Suprapubic skin (tissue), 4 donors: ENCODE results near the gene ARHGAP29. TPM values are rescaled to one million over a fixed set of nuclear protein-coding genes. Genes with fewer than 3 reads are reported as not detected.

Experiments
- DNase-seq, 2 donors: peaks; one replicate each; pipeline ENCODE4 v3.0.0-alpha.2; 2019; ENCODE audit warnings: low spot score in 2 of 2
- H3K27ac ChIP-seq: fragments of 200-600 bp; sonication (generic); one replicate; pipeline ENCODE4 v1.5.1; 2019
- H3K27me3 ChIP-seq: fragments of 200-600 bp; sonication (generic); one replicate; pipeline ENCODE4 v1.5.1; 2019
- H3K36me3 ChIP-seq: fragments of 200-600 bp; sonication (generic); one replicate; pipeline ENCODE4 v1.5.1; 2019
- H3K4me1 ChIP-seq: fragments of 200-600 bp; sonication (generic); one replicate; pipeline ENCODE4 v1.5.1; 2019
- H3K4me3 ChIP-seq: fragments of 200-600 bp; sonication (generic); one replicate; pipeline ENCODE4 v1.5.1; 2019; ENCODE audit warnings: mild to moderate bottlenecking
- H3K9me3 ChIP-seq: fragments of 200-600 bp; sonication (generic); one replicate; pipeline ENCODE4 v1.5.1; 2019
- EP300 ChIP-seq: sonication (generic); formaldehyde crosslinking; IDR thresholded peaks from one replicate; pipeline ENCODE4 v1.6.1; 2017; ENCODE audit warnings: antibody characterized with exemption
- POLR2A ChIP-seq, 2 donors: fragments of 450-650 bp; IDR thresholded peaks; one replicate each; pipeline ENCODE4 v1.6.1; 2017; ENCODE audit warnings: antibody characterized with exemption in 2 of 2, mild to moderate bottlenecking in 2 of 2, moderate library complexity in 2 of 2
- POLR2AphosphoS5 ChIP-seq, 3 donors: sonication (generic); formaldehyde crosslinking; IDR thresholded peaks; one replicate each; pipeline ENCODE4 v1.6.1; 2017; ENCODE audit warnings: antibody characterized with exemption in 3 of 3
- WGBS: methylation state at CpG from one replicate; pipeline ENCODE4 v1.1.5; 2018; 5-methylcytosine and 5-hydroxymethylcytosine counted together
- total RNA-seq, 4 donors: library from RNA; depleted of rRNA; stranded (reverse); fragments of >200 nt; gene quantifications; one replicate each; pipeline ENCODE4 v1.1.0, GENCODE V29; 2016
- TF ChIP-seq, protein P1 (sequence below), 2 donors: fragments of 200-600 bp in 1 of 2; fragments of 450-650 bp in 1 of 2; sonication (generic) in 1 of 2; IDR thresholded peaks; one replicate each; pipeline ENCODE4 v1.5.1; 2016 to 2019; ENCODE audit warnings: antibody characterized with exemption in 2 of 2, mild to moderate bottlenecking in 1 of 2, moderate library complexity in 1 of 2

The ARHGAP29 gene
- total RNA-seq, 4 donors from 2014 or later, result 23.4 to 38.3 (median 28.6) TPM

DNA sequence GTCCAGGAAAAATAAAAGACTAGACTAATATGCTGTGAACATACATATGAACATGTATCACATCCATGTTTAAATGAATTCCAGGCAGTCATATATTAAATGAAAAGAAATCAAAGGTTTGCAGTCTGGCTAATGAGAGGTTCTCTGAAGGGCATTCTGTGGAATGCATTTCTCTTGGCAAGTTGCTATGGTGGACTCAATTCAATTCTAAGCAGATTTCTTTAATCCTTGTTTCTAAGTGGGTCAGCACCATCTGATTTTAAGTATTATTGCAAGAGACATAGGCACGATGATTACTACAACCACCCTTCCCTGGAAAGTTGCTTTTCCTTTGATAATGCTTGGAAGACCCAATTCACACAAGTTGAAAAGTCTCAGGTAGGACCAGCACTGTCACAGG, 92.5 kb downstream of the ARHGAP29 start:
- TF ChIP-seq EP300 (no peak), POLR2A (IDR thresholded peaks at IDR 0.05) (no peak), POLR2AphosphoS5 (IDR thresholded peaks at IDR 0.05) (no peak)
- TF ChIP-seq, protein P1, sequence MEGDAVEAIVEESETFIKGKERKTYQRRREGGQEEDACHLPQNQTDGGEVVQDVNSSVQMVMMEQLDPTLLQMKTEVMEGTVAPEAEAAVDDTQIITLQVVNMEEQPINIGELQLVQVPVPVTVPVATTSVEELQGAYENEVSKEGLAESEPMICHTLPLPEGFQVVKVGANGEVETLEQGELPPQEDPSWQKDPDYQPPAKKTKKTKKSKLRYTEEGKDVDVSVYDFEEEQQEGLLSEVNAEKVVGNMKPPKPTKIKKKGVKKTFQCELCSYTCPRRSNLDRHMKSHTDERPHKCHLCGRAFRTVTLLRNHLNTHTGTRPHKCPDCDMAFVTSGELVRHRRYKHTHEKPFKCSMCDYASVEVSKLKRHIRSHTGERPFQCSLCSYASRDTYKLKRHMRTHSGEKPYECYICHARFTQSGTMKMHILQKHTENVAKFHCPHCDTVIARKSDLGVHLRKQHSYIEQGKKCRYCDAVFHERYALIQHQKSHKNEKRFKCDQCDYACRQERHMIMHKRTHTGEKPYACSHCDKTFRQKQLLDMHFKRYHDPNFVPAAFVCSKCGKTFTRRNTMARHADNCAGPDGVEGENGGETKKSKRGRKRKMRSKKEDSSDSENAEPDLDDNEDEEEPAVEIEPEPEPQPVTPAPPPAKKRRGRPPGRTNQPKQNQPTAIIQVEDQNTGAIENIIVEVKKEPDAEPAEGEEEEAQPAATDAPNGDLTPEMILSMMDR (IDR thresholded peaks at IDR 0.05), result no peak
- Histone ChIP-seq H3K4me3 (no peak overlapping the region), H3K36me3 (no peaks in the 10 kb centered on the region), H3K27ac (no peak overlapping the region), H3K4me1 (peaks cover 11% of the 10 kb centered on the region), H3K9me3 (no peaks in the 10 kb centered on the region), H3K27me3 (no peaks in the 10 kb centered on the region)
- DNase-seq, result no peak
- WGBS, result 53% methylated on average over 1 of the region's 1 CpG

- TF ChIP-seq POLR2A (IDR thresholded peaks at IDR 0.05) (no peak), EP300 (no peak), POLR2AphosphoS5 (IDR thresholded peaks at IDR 0.05) (no peak)
- TF ChIP-seq, protein P1 (IDR thresholded peaks at IDR 0.05), result no peak
- peaks cover 11% of the 10 kb centered on the region for H3K4me1 ChIP-seq
- H3K27ac ChIP-seq, result no peak overlapping the region
- no peaks in the 10 kb centered on the region for H3K27me3 ChIP-seq
- DNase-seq, result no peak
- H3K4me3 ChIP-seq, result no peak overlapping the region
- H3K36me3 ChIP-seq, result no peaks in the 10 kb centered on the region
- no peaks in the 10 kb centered on the region for H3K9me3 ChIP-seq
Observed at GRCh38 chr1:94143809-94144176, 93.6 kb downstream of the ARHGAP29 start.

DNA sequence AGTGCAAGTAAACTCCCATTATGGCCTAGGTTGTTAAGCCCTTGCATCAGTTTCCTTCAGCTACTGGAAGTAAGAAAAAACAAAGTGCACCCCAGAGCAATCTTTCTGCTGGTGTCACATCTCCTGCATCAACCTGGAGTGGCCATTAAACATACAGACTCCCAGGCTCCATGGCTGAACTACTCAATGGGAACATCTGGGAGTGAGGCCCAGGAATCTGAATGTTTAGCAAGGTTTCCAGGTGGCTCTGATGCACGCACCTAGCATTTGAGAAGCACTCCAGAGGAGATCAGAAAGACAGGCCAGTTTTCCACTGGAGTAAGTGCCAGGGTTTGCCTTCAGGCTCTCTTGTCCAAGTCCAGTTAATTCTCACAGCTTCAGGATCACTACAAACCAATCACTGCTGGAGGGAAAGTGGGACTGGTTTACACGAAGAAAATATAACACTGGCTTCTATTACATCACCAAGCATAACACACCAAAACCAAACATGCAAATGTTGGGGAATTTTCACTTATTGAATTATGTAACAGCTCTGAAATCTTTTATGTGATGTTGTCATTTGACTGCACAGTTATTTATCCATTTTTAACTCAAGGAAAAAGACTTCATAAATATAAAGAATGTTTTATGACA, 94.1 kb downstream of the ARHGAP29 start:
- Histone ChIP-seq H3K36me3 (no peaks in the 10 kb centered on the region), H3K4me3 (no peak overlapping the region), H3K27me3 (no peaks in the 10 kb centered on the region), H3K27ac (no peak overlapping the region), H3K9me3 (no peaks in the 10 kb centered on the region), H3K4me1 (peaks cover 11% of the 10 kb centered on the region)
- no peak for DNase-seq
- TF ChIP-seq, protein P1 (IDR thresholded peaks at IDR 0.05), result no peak
- no peak for TF ChIP-seq POLR2AphosphoS5 (IDR thresholded peaks at IDR 0.05)
- no peak for TF ChIP-seq POLR2A (IDR thresholded peaks at IDR 0.05)
- no peak for TF ChIP-seq EP300
- 47% methylated on average over 2 of the region's 2 CpGs for WGBS

- no peak overlapping the region for H3K4me3 ChIP-seq
- no peaks in the 10 kb centered on the region for H3K9me3 ChIP-seq
Observed at GRCh38 chr1:94142583-94142982, 94.8 kb downstream of the ARHGAP29 start.

GRCh38 chr1:94142022-94142421, 95.4 kb downstream of the ARHGAP29 start:
- DNase-seq, result no peak
- 9% methylated on average over 1 of the region's 1 CpG for WGBS
- Histone ChIP-seq H3K27ac (no peak overlapping the region), H3K4me1 (peaks cover 11% of the 10 kb centered on the region), H3K36me3 (no peaks in the 10 kb centered on the region), H3K27me3 (no peaks in the 10 kb centered on the region), H3K9me3 (no peaks in the 10 kb centered on the region), H3K4me3 (no peak overlapping the region)
- no peak for TF ChIP-seq POLR2A (IDR thresholded peaks at IDR 0.05)
- TF ChIP-seq POLR2AphosphoS5 (IDR thresholded peaks at IDR 0.05), result no peak

More at GRCh38 chr1:94142583-94142982, 94.8 kb downstream of the ARHGAP29 start:
- H3K27ac ChIP-seq, result no peak overlapping the region
- H3K36me3 ChIP-seq, result no peaks in the 10 kb centered on the region
- TF ChIP-seq EP300 (no peak), POLR2A (IDR thresholded peaks at IDR 0.05) (no peak), POLR2AphosphoS5 (IDR thresholded peaks at IDR 0.05) (no peak)
- TF ChIP-seq, protein P1 (IDR thresholded peaks at IDR 0.05), result no peak
- 58% methylated on average over 2 of the region's 2 CpGs for WGBS
- H3K27me3 ChIP-seq, result no peaks in the 10 kb centered on the region
- DNase-seq, result no peak
- H3K4me1 ChIP-seq, result peaks cover 11% of the 10 kb centered on the region

DNA sequence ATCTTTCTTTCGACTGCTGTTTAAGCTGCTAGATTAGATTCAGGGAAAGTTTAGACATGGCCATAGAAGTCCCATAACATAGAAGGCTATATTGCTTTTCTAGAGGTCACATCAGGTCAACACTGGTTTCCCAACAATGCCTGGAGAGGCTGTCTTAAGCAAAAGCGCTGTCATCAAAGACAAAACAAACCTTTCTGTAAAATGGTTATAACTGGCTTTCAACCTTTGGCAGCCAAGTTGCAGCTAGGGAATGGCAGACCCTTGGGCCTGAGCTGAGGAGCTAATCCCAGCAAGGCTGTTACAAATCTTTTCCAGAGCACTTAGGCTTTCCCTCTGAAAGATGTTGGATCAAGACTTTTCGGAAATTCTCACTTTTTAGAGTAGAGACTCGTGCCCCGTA, 105.3 kb downstream of the ARHGAP29 start:
- WGBS, result 95% methylated on average over 5 of the region's 5 CpGs
- no peak for TF ChIP-seq POLR2A (IDR thresholded peaks at IDR 0.05)
- no peak for TF ChIP-seq POLR2AphosphoS5 (IDR thresholded peaks at IDR 0.05)
- TF ChIP-seq EP300, result no peak
- TF ChIP-seq, protein P1 (IDR thresholded peaks at IDR 0.05), result no peak

More for the DNA sequence above, 105.3 kb downstream of the ARHGAP29 start:
- Histone ChIP-seq H3K4me1 (no peaks in the 10 kb centered on the region), H3K4me3 (no peak overlapping the region), H3K36me3 (no peaks in the 10 kb centered on the region), H3K9me3 (peaks cover 5% of the 10 kb centered on the region), H3K27me3 (no peaks in the 10 kb centered on the region), H3K27ac (no peak overlapping the region)
- no peak for DNase-seq
